NCI-H2171 (cell line): ENCODE measurements around the gene BCOR.

Experiments
- DNase-seq: peaks from one replicate; lab custom pipeline; 2025; lab: John Stamatoyannopoulos, UW

The BCOR gene

GRCh38 chrX:40084471-40085101 lies 13.2 kb downstream of the BCOR start:
- DNase-seq: no peak

GRCh38 chrX:40083979-40084359 lies 13.8 kb downstream of the BCOR start:
- no peak for DNase-seq

GRCh38 chrX:40083120-40083978 lies 14.4 kb downstream of the BCOR start:
- DNase-seq: no peak

- DNase-seq: no peak
These were observed 15.2 kb downstream of the BCOR start for GRCh38 chrX:40082447-40083119.

GRCh38 chrX:40081679-40082068 lies 16.1 kb downstream of the BCOR start:
- no peak for DNase-seq

DNA sequence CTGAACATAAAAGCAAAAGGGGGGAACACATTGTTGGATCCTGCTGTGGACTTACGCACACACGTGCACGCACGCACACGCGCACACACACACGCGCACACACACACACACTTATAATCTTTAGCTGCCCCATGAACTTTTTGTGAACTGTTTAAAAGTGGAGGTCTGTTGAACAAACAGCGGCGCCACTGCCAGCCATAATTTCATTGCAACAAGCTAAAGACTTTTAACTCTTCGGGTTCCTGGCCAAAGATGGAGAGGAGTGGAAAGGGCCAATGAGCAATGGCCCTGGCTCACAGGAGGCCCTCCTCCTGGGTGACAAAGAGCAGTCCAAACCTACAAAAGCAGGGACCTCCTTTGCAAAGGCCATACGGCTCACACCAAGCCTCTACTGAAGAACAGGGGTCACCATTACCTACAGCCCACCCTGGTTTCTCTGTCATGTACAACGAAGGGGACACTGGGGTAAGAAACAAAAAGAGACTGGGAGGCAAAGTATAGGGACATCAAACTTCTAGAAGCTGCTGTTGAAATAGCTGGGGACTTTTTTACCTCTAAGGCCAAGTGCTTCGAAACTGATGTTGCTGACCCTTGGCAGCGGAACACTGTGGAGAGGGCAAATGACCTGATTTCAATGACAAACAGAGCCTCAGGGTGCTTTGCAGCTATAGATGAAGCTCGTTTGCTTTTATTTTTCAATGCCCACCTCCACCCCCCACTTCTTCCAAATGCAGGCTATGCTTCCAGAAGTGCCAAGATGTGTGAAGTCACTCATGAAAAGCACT lies 16.7 kb downstream of the BCOR start:
- DNase-seq: no peak

DNA sequence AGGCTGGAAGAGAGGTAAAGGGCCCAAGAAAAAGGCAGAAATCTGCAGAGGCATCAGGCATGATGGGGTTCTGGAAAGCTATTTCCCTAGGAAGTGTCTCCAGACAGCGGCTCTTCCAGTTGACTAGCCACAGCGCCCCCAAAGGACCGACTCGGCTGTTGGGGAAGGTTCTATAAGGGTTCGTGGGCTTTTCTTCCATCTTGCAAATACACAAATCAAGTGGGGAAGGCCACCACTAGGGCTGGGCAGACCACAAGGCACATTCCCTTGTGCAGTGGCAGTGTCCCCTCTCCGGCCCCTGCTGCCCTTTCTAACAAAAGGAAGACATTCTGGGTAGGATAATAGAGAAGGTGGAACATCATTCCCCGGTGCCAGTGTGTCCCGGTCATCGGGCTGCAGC lies 18.2 kb downstream of the BCOR start:
- no peak for DNase-seq

DNA sequence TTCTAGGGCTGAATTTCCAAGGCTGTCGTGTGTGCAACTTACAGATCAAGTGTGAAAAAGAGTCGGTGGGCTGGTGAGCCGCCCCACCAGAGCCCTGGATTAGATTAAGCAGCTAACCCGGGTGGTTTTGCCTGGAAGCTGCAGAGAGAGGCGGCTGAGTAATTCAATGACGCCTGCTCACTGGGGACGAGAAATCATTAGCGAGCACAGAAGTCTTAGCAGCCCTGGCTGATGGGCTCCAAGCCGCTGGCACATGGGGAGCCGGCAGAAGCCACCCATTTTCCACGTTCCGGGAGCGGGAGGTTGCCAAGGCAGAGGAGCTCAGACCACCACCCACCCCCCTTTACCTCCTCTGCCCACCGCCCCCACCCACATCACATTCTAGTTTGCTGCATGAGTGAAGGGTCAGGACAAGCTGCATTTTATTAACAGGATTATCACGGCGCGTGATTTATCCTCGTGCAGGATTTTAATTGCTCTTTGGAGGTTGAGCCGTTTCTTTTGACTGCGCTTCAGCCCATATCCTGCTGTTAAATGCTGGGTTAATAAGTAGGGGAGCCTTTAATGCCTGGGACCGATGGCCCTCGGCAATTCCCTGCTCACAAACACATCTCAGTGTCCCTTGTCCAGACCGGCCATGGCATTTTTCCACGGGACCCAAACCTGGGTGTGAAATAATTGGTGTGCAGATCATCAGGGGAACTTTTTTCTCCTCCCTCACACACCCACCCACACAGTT lies 19.1 kb downstream of the BCOR start:
- DNase-seq: no peak

- no peak for DNase-seq
These were observed 19.9 kb downstream of the BCOR start for GRCh38 chrX:40077906-40078305.

- no peak for DNase-seq
These were observed 20.8 kb downstream of the BCOR start for GRCh38 chrX:40076750-40077575.

DNA sequence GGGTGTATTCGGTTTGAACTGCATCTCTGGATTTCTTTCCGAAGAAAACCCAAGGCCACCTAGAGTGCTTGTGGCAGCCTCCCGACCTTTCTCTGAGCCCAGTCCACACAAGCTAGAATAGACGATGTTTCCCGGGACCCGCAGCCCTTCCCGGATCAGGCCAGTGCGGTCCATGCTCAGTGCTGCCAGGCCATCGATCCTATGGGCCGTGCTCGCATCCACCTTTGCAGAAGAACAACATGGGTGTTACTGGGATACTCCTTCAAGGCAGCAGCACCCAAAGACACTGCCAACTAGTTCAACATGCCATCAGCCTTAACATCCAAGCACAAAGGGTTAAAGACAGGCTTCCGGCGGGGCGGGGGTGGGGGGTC lies 22.8 kb downstream of the BCOR start:
- DNase-seq: no peak

DNA sequence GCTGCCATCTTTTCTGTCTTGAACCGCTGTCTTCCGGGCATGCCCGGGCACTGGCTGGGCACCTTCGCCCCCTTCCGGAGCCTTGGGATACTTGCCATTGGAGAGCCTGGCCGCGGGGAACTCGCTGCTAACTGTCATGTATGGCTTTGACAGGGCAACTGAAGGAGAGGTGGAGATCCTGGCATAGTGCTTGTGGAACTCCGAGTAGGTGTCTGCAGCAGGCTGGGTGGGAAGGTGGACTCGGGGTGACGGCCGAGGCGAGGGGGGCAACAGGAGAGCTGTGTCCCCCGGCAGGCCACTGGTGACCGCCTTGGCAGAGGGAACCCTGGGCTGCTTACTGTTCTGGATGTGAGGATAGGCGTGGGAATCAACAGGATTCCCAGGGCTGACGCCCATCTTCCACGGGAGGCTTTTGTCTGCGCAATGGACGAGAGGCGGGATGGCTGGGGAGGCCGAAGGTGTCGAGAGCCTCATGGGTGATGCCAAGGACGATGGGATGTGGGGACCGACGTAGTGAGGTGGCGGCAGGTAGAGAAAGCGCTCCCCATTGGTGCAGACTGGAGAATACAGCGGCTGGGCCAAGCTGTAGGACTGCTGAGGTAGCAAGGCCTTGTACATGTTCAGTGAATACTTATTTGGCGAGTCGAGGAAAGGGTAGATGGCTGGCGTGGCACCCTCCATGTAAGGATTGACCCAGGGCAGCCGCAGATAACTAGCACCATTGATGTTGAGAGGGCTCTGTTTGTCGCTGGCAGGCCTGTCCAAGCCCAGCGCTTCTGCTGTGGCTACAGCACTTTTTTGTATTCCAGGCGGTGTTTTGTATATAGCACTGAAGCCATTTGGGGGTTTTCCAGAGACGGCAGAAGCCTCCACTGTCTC lies 23.4 kb downstream of the BCOR start:
- DNase-seq: no peak

DNA sequence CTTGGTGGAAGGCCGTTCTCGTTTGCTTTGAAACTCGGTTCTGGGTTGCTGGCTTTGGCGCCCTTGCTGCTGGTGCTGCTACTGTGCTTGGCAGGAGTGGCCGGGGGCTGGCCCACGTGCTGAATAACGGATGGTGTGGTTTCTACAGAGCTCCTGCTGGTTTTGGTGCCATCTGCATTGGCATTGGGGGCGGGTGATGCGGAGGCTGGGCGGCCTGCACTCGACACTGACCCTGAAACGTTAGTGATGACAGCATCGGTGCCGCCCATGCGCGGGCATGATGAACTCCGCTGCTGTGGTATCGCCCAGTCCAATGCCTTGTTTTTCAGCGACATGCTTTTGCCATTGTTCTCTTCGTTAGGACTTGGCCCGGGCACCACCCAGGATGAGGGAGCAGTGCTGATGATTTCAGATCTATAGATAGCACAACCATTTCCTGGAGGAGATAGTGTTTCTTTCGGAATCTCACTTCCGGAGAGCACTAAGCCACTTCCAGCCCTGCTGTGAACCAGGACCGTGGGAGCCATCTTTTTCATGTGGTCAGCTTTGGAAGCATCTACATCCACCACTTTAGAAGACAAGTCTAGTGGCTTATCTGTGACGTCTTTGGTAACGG lies 24.2 kb downstream of the BCOR start:
- no peak for DNase-seq

DNA sequence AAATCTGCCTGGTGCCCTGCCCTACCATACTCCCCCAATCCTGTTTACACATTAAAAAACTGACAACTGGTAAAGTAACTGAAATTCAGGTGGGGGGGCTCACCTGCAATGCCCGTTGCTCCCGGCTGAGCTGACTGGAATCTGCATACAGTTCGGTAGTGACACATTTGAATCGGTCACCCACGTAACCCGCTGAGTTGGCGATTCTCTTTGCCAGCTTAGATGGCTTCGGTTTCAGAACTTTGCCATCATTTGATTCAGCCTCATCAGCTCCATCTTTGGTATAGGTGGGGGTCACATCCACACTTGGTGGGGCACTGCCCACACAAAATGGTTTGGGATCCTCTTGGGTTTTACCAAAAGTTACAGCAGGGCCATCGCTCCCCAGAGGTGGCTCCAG lies 25.5 kb downstream of the BCOR start:
- DNase-seq: no peak

DNA sequence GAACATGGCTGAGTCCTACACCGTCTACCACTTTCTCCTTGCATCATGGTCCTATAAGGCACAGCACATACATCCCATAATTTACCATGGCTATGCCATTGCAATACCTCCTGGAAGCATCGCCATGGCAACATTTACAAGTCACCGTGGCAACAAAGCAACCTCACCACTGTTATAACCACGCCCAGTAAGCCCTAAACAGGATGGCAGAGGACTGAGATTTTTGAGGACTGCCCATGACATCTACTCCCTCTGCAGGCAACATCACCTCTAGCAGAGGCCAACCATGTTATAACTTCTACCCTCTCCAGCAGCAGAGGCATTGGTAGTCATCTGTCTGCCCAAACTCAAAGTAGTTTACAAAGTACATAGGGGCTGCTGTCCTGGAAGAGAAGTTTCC lies 29.7 kb downstream of the BCOR start:
- DNase-seq: no peak

DNA sequence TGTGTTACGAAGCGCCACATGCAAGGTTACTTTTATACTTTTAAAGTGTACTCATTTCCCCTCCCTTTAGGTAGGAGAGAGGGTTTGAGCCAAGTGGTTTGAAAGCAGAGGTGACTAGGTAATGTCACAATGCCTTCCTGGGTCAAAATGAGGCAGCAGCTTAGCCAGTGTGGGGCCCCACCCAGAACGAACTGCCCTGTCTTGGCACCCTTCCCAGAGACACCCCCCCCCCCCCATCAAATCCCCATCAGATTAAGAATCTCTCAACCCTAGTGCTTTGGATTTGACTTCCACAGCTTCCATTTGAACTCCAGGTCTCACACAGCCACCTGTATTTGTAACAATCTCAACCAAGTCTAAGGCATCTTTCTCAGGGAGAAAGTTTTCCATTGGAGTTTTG lies 31.1 kb downstream of the BCOR start:
- DNase-seq: no peak

- DNase-seq: no peak
These were observed 32.3 kb downstream of the BCOR start for GRCh38 chrX:40065296-40066046.

- no peak for DNase-seq
These were observed 33.6 kb downstream of the BCOR start for GRCh38 chrX:40064055-40064597.
